OCI-LY3 (cell line): ENCODE data around the gene HIPK1.

Source experiments
- EZH2phosphoT487 ChIP-seq: fragments of 200-600 bp; shearing (Covaris generic); IDR thresholded peaks from 2 replicates; pipeline ENCODE4 v1.6.1; 2018; ENCODE audit warnings: antibody characterized with exemption, mixed run types, low read depth
- TF ChIP-seq, protein P1 (sequence below): fragments of 200-600, 300-600 bp; sonication (generic); IDR thresholded peaks from 2 replicates; pipeline ENCODE4 v1.5.1; 2014; ENCODE audit warnings: antibody characterized with exemption, low read length, low read depth

DNA sequence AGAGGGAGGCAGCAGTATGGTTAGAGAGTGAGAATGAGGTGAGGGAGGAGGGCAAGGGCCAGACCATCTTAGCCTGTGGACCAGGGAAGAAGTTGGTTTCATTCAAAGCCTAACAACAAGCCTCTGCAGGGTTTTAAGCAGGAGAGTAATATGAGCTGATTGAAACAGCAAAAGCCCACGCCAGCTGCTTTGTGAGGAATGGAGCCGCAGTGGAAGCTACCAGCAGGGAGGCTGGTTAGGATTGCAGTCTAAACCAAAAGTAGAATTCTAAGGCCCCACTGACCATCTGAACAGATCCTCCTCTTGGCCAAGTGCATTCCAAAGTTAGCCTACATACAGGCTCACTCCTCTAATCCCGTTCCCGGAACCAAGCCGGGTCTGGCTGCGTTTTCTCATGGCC is 94.9 kb downstream of the HIPK1 start:
- TF ChIP-seq, protein P1, sequence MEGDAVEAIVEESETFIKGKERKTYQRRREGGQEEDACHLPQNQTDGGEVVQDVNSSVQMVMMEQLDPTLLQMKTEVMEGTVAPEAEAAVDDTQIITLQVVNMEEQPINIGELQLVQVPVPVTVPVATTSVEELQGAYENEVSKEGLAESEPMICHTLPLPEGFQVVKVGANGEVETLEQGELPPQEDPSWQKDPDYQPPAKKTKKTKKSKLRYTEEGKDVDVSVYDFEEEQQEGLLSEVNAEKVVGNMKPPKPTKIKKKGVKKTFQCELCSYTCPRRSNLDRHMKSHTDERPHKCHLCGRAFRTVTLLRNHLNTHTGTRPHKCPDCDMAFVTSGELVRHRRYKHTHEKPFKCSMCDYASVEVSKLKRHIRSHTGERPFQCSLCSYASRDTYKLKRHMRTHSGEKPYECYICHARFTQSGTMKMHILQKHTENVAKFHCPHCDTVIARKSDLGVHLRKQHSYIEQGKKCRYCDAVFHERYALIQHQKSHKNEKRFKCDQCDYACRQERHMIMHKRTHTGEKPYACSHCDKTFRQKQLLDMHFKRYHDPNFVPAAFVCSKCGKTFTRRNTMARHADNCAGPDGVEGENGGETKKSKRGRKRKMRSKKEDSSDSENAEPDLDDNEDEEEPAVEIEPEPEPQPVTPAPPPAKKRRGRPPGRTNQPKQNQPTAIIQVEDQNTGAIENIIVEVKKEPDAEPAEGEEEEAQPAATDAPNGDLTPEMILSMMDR = no peak
- TF ChIP-seq EZH2phosphoT487 = no peak
